ENCODE data around the gene BRAP.

DNA sequence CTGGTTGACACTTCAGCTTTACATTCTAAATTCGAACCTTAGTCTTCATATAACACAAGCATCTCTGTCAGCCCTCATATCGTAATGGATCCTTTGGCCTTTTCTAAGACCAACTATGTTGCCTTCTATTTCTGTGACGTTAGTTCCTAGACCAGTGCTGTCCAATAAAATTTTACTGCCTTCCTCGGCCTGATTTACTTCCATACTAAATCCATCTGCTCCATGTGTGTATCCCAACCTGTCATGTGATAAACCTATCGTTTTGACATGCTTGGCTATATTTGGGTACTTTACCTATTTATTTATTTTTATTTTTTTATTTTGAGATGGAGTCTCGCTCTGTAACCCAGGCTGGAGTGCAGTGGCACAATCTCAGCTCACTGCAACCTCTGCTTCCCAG is 20.4 kb upstream of the BRAP start:
- TF ChIP-seq, protein P1, sequence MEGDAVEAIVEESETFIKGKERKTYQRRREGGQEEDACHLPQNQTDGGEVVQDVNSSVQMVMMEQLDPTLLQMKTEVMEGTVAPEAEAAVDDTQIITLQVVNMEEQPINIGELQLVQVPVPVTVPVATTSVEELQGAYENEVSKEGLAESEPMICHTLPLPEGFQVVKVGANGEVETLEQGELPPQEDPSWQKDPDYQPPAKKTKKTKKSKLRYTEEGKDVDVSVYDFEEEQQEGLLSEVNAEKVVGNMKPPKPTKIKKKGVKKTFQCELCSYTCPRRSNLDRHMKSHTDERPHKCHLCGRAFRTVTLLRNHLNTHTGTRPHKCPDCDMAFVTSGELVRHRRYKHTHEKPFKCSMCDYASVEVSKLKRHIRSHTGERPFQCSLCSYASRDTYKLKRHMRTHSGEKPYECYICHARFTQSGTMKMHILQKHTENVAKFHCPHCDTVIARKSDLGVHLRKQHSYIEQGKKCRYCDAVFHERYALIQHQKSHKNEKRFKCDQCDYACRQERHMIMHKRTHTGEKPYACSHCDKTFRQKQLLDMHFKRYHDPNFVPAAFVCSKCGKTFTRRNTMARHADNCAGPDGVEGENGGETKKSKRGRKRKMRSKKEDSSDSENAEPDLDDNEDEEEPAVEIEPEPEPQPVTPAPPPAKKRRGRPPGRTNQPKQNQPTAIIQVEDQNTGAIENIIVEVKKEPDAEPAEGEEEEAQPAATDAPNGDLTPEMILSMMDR (IDR thresholded peaks at IDR 0.05) = no peak
- TF ChIP-seq POLR2A (IDR thresholded peaks at IDR 0.05) = no peak

Measured in esophagus squamous epithelium (tissue), 4 donors.